ENCODE measurements around the gene CACHD1. TPM values are rescaled to one million over a fixed set of nuclear protein-coding genes. Genes with fewer than 3 reads are reported as not detected.

The CACHD1 gene
- total and polyA plus RNA-seq, 2 of the 4 experiments (the other 2 are of a cell fraction) = 2.9 to 5.9 TPM

GRCh38 chr1:64471218-64472039 is 1.5 kb downstream of the CACHD1 start:
- ATAC-seq (ENCODE audit: low read depth) (peak; percentile 53), DNase-seq (peak; percentile 33)
- WGBS, 2 experiments (ENCODE audit: extremely low coverage in 2 of 2, insufficient read length in 1 of 2) = 0% methylated on average over 14 of the region's 40 CpGs; no CpG with 5 or more reads in 1 of the 2 experiments
- CTCF ChIA-PET = no interaction called here
- no peak overlapping the region for H4K5ac ChIP-seq (ENCODE audit: low read depth, low read length)
- H3K9me3 ChIP-seq (ENCODE audit: control insufficient read depth, insufficient read depth, low read length) = no peaks in the 10 kb centered on the region
- dilution Hi-C loops (cut with HindIII; ENCODE audit: low sequenced_read_pairs, unreplicated experiment) (no loop called here), intact Hi-C loops (cut with micrococcal nuclease) (no loop called here), in situ Hi-C loops (cut with MboI; ENCODE audit: low sequenced_read_pairs) (no loop called here)
- H3K9ac ChIP-seq (ENCODE audit: low read depth, low read length) = peak overlapping the region; percentile 35
- no peak overlapping the region for H2BK15ac ChIP-seq (ENCODE audit: low read depth, low read length)
- H3K4me3 ChIP-seq (ENCODE audit: insufficient read depth, low read depth, low read length) = peak overlapping the region; percentile 80
- H3K18ac ChIP-seq (ENCODE audit: low read depth, low read length) = no peak overlapping the region
- no peak overlapping the region for H3K56ac ChIP-seq (ENCODE audit: extremely low read depth, insufficient read depth, low read length)
- H3K36me3 ChIP-seq (ENCODE audit: control insufficient read depth, insufficient read depth, low read length) = no peaks in the 10 kb centered on the region
- H3K4me2 ChIP-seq (ENCODE audit: low read depth, low read length) = peak overlapping the region; percentile 57
- 0 out of 2 replicates have a peak, but pooled peaks cover 10% of the 10 kb centered on the region for H3K9me1 ChIP-seq (ENCODE audit: insufficient read depth, low read length)
- H2BK120ac ChIP-seq (ENCODE audit: low read depth, low read length) = no peak overlapping the region
- H4K8ac ChIP-seq (ENCODE audit: low read depth in 2 of 2, low read length in 2 of 2) = peak overlapping the region in 1 of 2 experiments; percentile 60; a peak in 1 of 4 replicates
- no TSS peak for BruUV-seq (replicated peaks)
- H3K4me1 ChIP-seq (ENCODE audit: control insufficient read depth, insufficient read depth, low read length) = peaks cover 5% of the 10 kb centered on the region; the same call in 1 of the 2 replicates
- peak overlapping the region; percentile 4; the same call in 1 of the 2 replicates for H3K4ac ChIP-seq (ENCODE audit: low read depth, low read length)
- peak overlapping the region; percentile 94 for H2AFZ ChIP-seq (replicated peaks; ENCODE audit: low read length, poor library complexity)
- H2BK5ac ChIP-seq (ENCODE audit: low read depth, low read length, poor library complexity, severe bottlenecking) = no peak overlapping the region
- H3K79me1 ChIP-seq (ENCODE audit: low read depth in 1 of 2, low read length in 2 of 2) = peaks cover 0 to 17% of the 10 kb centered on the region in 2 experiments; a peak in 2 of 4 replicates
- TF ChIP-seq POLR2A (IDR thresholded peaks at IDR 0.05; ENCODE audit: low read depth, low read length) = no peak
- no peak for TF ChIP-seq CEBPB (IDR thresholded peaks at IDR 0.05; ENCODE audit: low read depth, low read length)
- TF ChIP-seq NFE2L2 (IDR thresholded peaks at IDR 0.05; ENCODE audit: low read depth, low read length) = no peak
- TF ChIP-seq ELK1 (IDR thresholded peaks at IDR 0.05; ENCODE audit: borderline replicate concordance, low read depth, low read length) = no peak
- TF ChIP-seq CHD1 (IDR thresholded peaks at IDR 0.05; ENCODE audit: low read depth, low read length) = no peak
- TF ChIP-seq RCOR1 (IDR thresholded peaks at IDR 0.05; ENCODE audit: insufficient replicate concordance, low read length) = no peak
- no peak for TF ChIP-seq BHLHE40 (IDR thresholded peaks at IDR 0.05; ENCODE audit: low read depth, low read length)
- TF ChIP-seq, protein P1, sequence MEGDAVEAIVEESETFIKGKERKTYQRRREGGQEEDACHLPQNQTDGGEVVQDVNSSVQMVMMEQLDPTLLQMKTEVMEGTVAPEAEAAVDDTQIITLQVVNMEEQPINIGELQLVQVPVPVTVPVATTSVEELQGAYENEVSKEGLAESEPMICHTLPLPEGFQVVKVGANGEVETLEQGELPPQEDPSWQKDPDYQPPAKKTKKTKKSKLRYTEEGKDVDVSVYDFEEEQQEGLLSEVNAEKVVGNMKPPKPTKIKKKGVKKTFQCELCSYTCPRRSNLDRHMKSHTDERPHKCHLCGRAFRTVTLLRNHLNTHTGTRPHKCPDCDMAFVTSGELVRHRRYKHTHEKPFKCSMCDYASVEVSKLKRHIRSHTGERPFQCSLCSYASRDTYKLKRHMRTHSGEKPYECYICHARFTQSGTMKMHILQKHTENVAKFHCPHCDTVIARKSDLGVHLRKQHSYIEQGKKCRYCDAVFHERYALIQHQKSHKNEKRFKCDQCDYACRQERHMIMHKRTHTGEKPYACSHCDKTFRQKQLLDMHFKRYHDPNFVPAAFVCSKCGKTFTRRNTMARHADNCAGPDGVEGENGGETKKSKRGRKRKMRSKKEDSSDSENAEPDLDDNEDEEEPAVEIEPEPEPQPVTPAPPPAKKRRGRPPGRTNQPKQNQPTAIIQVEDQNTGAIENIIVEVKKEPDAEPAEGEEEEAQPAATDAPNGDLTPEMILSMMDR (conservative IDR thresholded peaks at IDR 0.05; ENCODE audit: low read depth, low read length) = no peak
- TF ChIP-seq RFX5 (IDR thresholded peaks at IDR 0.05; ENCODE audit: low read depth, low read length) = no peak
- H2BK20ac ChIP-seq (ENCODE audit: low read depth, low read length) = 0 out of 2 replicates have a peak overlapping the region, but pooled peaks have one; percentile 14
- H3K27me3 ChIP-seq (ENCODE audit: control insufficient read depth, insufficient read depth, low read length) = peaks cover 15% of the 10 kb centered on the region
- H2AK5ac ChIP-seq (ENCODE audit: low read depth, low read length) = no peak overlapping the region
- H3K27ac ChIP-seq (ENCODE audit: insufficient read depth, low read length) = no peak overlapping the region
- peak overlapping the region; percentile 44; the same call in 1 of the 2 replicates for H3K14ac ChIP-seq (replicated peaks; ENCODE audit: low read depth, low read length)
- POLR2A ChIA-PET (ENCODE audit: unreplicated experiment) = no interaction called here
- H4K91ac ChIP-seq (ENCODE audit: insufficient read depth, low read depth, low read length) = no peak overlapping the region
- peak overlapping the region; percentile 23 for H2AK9ac ChIP-seq (replicated peaks; ENCODE audit: low read depth, low read length, poor library complexity)
- peak overlapping the region; percentile 78 for H3K23ac ChIP-seq (ENCODE audit: low read depth, low read length)
- H4K20me1 ChIP-seq (ENCODE audit: insufficient read depth, low read length) = no peaks in the 10 kb centered on the region
